ENCODE results near the gene MAD1L1. TPM values are rescaled to one million over a fixed set of nuclear protein-coding genes. Genes with fewer than 3 reads are reported as not detected.

Gene MAD1L1
- total RNA-seq, 1 donor from 2014 or later = 55.0 TPM

DNA sequence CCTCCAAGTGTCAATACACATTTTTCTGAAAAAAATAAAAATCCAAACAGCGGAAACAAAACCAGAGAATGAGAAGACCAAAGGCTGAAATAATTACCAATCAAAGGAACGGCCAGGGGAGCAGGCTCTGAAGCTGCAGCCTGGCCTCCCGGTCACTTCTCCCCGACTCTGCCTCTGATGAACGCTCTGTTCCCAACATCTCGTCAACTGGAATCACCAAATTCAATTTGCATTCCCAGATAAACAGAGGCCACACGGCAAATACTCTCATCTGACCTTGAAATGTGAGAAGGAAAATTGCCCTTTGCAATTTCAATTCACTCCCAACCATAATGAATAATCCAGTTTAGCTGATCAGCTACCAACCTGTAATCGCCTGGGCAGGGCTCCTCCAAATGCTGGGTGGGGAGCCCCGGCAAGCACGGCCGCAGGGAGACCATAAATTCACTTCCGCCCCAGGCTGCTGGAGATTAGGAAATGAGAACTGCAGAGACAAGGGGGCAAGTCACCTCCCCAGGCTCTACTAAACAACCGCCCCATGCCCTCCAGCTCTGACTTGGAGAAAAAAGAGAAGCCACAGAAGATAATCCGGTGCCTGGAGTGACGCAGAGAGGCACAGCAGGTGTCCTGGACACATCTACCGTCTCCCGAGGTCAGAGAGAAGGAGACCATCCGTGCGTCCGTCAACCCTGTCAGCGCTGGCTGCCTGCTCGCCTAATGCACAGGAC is 153.2 kb downstream of the MAD1L1 start:
- no peak for DNase-seq (ENCODE audit: low spot score)
- Mint-ChIP-seq H3K36me3 (ENCODE audit: low read depth) (no peaks in the 10 kb centered on the region), H3K27me3 (ENCODE audit: low read depth) (no peaks in the 10 kb centered on the region), H3K9me3 (no peaks in the 10 kb centered on the region), H3K27ac (no peak overlapping the region), H3K4me1 (ENCODE audit: low read depth) (peaks cover 3% of the 10 kb centered on the region), H3K4me3 (ENCODE audit: low read depth) (no peak overlapping the region)
- intact Hi-C loops (cut with micrococcal nuclease) = no loop called here

DNA sequence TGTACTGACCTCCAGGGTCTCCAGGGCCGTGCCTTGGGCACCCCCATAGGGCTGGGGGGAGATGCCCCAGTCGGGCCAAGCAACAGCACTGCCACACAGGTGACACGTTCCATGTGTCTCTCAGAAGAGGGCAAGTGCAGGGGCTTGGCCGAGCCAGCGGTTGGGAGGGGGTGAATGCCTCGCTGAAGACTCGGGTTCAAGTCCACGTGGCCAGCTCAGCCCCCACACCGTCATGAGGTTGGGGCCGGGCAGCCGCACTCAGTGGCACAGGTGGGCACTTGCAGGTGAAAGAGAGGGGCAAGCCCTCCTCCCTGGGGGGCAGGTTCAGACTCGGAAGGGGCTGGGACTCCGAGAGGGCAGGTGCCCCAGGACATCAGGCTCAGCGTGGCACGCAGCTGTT is 153.8 kb downstream of the MAD1L1 start:
- no peak for DNase-seq (ENCODE audit: low spot score)
- intact Hi-C loops (cut with micrococcal nuclease) = no loop called here
- H3K27me3 Mint-ChIP-seq (ENCODE audit: low read depth) = no peaks in the 10 kb centered on the region
- no peaks in the 10 kb centered on the region for H3K36me3 Mint-ChIP-seq (ENCODE audit: low read depth)
- no peak overlapping the region for H3K4me3 Mint-ChIP-seq (ENCODE audit: low read depth)
- no peaks in the 10 kb centered on the region for H3K9me3 Mint-ChIP-seq
- peaks cover under 1% of the 10 kb centered on the region for H3K4me1 Mint-ChIP-seq (ENCODE audit: low read depth)
- H3K27ac Mint-ChIP-seq = no peak overlapping the region

DNA sequence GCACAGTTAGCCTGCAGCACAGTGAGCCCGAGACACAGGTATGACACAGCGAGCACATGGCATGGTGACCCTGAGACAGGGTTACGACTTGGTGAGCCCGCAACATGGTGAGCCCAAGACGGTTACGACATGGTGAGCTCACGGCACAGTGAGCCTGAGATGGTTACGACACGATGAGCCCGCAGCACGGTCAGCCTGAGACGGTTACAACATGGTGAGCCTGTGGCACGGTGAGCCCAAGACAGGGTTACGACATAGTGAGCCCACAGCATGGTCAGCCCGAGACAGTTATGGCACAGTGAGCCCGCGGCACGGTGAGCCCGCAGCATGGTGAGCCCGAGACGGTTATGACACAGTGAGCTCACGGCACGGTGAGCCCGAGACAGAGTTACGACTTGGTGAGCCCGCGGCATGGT is 156.1 kb downstream of the MAD1L1 start:
- intact Hi-C loops (cut with micrococcal nuclease) = no loop called here
- Mint-ChIP-seq H3K4me1 (ENCODE audit: low read depth) (peaks cover 1% of the 10 kb centered on the region), H3K27me3 (ENCODE audit: low read depth) (no peaks in the 10 kb centered on the region), H3K9me3 (no peaks in the 10 kb centered on the region), H3K36me3 (ENCODE audit: low read depth) (no peaks in the 10 kb centered on the region), H3K27ac (no peak overlapping the region), H3K4me3 (ENCODE audit: low read depth) (no peak overlapping the region)
- DNase-seq (ENCODE audit: low spot score) = no peak

DNA sequence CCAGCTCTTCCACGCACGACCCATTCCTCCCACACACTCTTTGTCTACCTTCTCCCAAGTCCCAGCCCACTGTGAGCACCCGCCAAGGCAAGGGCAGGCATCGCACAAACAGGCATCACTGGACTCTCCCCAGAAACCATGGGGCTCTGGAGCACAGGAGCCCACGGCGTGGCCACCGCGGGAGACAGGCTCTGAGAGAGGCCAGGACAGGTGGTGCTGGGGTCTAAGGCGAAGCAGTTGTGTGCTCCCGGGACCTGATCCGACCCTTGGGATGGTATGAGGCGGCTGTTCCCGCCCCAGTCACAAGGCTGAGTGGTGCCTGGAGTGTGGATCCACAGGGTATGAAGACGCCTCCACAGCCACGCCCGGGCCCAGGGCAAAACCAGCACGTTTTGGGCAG is 156.9 kb downstream of the MAD1L1 start:
- no peaks in the 10 kb centered on the region for H3K27me3 Mint-ChIP-seq (ENCODE audit: low read depth)
- no peaks in the 10 kb centered on the region for H3K36me3 Mint-ChIP-seq (ENCODE audit: low read depth)
- intact Hi-C loops (cut with micrococcal nuclease) = no loop called here
- DNase-seq (ENCODE audit: low spot score) = no peak
- no peak overlapping the region for H3K27ac Mint-ChIP-seq
- H3K4me3 Mint-ChIP-seq (ENCODE audit: low read depth) = no peak overlapping the region
- peaks cover 1% of the 10 kb centered on the region for H3K4me1 Mint-ChIP-seq (ENCODE audit: low read depth)
- H3K9me3 Mint-ChIP-seq = no peaks in the 10 kb centered on the region

DNA sequence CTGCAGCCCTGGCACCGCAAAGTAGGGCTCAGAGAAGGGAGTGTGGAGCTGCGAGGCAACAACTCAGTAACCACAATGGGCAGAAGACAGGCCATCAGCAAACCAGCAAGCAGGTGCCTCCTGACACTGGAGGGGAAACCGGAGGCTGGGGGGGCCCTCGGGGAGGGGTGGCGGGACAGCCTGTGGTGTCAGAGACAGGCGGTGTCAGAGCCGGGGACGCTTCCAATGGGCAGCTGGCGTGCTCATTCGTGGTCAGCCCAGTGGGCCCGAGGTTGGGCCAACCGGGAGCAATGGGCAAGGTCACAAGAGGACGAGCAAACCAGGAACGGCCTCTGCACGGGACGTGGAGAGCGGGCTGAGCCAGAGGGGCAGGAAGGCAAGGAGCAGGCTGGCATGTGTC is 158.1 kb downstream of the MAD1L1 start:
- intact Hi-C loops (cut with micrococcal nuclease) = no loop called here
- H3K4me1 Mint-ChIP-seq (ENCODE audit: low read depth) = peaks cover 1% of the 10 kb centered on the region
- no peaks in the 10 kb centered on the region for H3K36me3 Mint-ChIP-seq (ENCODE audit: low read depth)
- no peaks in the 10 kb centered on the region for H3K9me3 Mint-ChIP-seq
- no peaks in the 10 kb centered on the region for H3K27me3 Mint-ChIP-seq (ENCODE audit: low read depth)
- H3K4me3 Mint-ChIP-seq (ENCODE audit: low read depth) = no peak overlapping the region
- DNase-seq (ENCODE audit: low spot score) = no peak
- no peak overlapping the region for H3K27ac Mint-ChIP-seq

DNA sequence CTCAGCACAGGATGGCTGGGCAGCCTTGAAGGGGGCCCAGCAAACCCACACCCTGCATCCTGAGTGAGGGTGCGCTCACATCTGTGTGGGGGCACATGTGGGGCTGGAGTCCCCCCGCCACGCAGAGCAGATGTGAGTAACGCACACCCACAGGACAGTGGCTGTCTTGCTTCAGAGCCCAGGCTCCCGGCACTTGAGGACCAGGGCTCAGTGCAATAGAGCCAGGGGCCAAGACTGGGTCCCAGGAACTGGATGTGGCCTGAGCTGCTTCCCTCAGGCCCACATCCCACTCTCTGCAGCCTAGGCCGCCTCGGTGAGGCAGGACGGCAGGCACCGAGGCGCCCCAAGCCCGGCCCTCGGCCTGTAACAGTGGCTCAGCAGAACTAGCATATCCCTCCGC is 159.9 kb downstream of the MAD1L1 start:
- H3K27ac Mint-ChIP-seq = no peak overlapping the region
- intact Hi-C loops (cut with micrococcal nuclease) = no loop called here
- H3K27me3 Mint-ChIP-seq (ENCODE audit: low read depth) = no peaks in the 10 kb centered on the region
- H3K4me1 Mint-ChIP-seq (ENCODE audit: low read depth) = peaks cover 1% of the 10 kb centered on the region
- no peaks in the 10 kb centered on the region for H3K9me3 Mint-ChIP-seq
- DNase-seq (ENCODE audit: low spot score) = no peak
- H3K36me3 Mint-ChIP-seq (ENCODE audit: low read depth) = peaks cover under 1% of the 10 kb centered on the region
- no peak overlapping the region for H3K4me3 Mint-ChIP-seq (ENCODE audit: low read depth)

DNA sequence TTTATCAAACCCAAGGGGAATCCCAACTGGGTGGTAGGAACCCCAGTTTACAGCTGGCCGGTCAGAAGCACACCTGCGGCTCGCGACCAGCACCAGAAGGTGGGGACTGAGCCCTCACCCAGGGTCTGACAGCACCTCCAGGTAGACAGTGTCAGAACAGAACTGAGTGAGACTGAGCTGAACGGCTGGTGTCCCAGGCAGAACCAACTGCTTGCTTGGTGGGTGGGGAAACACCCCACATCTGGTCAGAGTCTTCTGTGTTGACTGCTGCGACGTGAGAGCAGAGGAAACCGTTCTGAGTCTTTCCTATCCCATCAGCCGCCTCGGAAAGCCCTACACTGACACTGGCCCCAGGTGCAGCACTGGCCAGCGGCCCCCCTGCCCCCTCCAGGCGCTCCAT is 160.7 kb downstream of the MAD1L1 start:
- H3K27me3 Mint-ChIP-seq (ENCODE audit: low read depth) = no peaks in the 10 kb centered on the region
- peaks cover 2% of the 10 kb centered on the region for H3K36me3 Mint-ChIP-seq (ENCODE audit: low read depth)
- H3K4me3 Mint-ChIP-seq (ENCODE audit: low read depth) = no peak overlapping the region
- intact Hi-C loops (cut with micrococcal nuclease) = no loop called here
- peaks cover 1% of the 10 kb centered on the region for H3K4me1 Mint-ChIP-seq (ENCODE audit: low read depth)
- H3K27ac Mint-ChIP-seq = no peak overlapping the region
- no peaks in the 10 kb centered on the region for H3K9me3 Mint-ChIP-seq
- no peak for DNase-seq (ENCODE audit: low spot score)

DNA sequence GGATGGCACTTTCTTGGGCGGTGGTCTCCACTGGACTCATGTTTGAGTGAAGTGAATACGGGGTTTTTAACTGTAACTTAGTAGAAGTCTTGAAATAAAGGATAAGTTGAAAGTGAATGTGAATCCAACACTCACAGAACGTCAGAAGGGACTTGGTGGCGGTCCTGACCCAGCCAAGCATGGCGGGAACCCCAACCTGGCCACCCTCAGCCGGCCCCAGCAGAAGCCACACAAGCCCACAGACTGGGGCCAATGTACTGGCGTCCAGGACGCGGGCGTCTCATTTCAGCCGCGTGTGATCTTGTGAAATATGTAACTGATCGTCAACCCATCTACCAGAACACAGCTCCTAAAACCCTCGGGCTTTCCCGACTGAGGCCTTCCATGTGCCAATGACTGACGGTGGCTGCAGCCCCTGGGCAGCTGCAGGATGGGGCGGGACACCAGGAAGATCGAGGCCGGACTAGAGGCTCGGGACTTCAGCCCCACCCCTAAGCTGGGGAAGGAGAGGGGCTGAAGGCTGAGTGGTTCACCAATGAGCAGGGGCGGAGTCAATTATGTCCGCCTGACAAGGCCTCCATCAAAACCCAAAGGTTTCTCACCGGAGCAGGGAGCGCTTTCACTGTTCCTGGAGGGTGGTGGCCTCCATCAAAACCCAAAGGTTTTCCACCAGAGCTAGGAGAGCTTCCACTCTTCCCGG is 161.5 kb downstream of the MAD1L1 start:
- intact Hi-C loops (cut with micrococcal nuclease) = no loop called here
- DNase-seq (ENCODE audit: low spot score) = no peak
- no peak overlapping the region for H3K4me3 Mint-ChIP-seq (ENCODE audit: low read depth)
- no peaks in the 10 kb centered on the region for H3K27me3 Mint-ChIP-seq (ENCODE audit: low read depth)
- H3K9me3 Mint-ChIP-seq = no peaks in the 10 kb centered on the region
- H3K27ac Mint-ChIP-seq = no peak overlapping the region
- peaks cover 4% of the 10 kb centered on the region for H3K4me1 Mint-ChIP-seq (ENCODE audit: low read depth)
- H3K36me3 Mint-ChIP-seq (ENCODE audit: low read depth) = peaks cover 2% of the 10 kb centered on the region

DNA sequence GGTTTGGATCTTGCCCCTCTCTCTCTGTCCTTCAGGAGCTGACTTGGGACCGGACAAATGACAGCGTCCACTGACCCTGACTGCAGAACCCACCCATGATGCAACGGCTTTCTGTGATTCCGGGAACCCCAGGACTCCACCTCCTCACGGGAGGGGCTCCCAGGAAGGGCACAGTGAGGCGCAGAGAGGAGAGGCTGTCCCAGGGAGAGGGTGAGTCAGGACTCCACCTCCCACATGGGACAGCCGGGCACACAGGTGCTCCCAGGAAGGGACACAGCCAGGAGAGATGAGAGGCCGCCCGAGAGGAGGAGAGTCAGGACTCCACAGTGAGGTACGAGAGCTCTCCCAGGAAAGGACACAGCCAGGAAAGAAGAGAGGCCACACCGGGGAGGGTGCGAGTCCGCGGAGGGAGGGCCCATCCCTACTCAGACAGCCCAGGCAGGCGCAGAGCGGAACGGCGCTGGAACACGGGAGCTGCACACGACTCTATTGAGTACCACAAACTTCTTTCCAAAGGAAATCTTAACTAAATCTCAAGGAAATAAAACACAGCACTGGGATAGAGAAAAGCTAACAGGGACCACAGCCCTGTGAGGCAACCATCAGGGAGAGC is 162.5 kb downstream of the MAD1L1 start:
- Mint-ChIP-seq H3K27ac (no peak overlapping the region), H3K4me1 (ENCODE audit: low read depth) (peaks cover 5% of the 10 kb centered on the region), H3K36me3 (ENCODE audit: low read depth) (peaks cover 2% of the 10 kb centered on the region), H3K4me3 (ENCODE audit: low read depth) (no peak overlapping the region), H3K27me3 (ENCODE audit: low read depth) (no peaks in the 10 kb centered on the region), H3K9me3 (no peaks in the 10 kb centered on the region)
- intact Hi-C loops (cut with micrococcal nuclease) = no loop called here
- DNase-seq (ENCODE audit: low spot score) = no peak

DNA sequence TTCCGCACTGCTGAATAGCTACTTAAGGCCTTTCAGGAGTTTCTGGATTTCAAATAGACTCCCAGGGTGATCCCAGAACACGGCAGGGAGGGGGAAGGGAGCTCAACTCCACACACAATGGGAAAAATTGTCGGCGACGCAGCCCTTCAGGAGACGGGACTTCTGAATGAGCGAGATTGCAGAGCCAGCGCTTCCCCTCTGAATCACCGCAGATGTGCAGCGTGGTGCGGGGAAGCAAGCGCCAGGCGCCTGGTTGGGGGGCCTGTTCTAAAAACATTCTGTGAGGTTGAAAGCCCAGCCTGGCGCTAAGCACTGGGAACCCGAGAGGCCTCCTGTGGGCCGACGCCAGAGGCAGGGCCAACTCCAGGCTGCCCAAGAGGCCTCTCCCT is 163.3 kb downstream of the MAD1L1 start:
- H3K9me3 Mint-ChIP-seq = no peaks in the 10 kb centered on the region
- H3K4me1 Mint-ChIP-seq (ENCODE audit: low read depth) = peaks cover 5% of the 10 kb centered on the region
- intact Hi-C loops (cut with micrococcal nuclease) = no loop called here
- no peak overlapping the region for H3K4me3 Mint-ChIP-seq (ENCODE audit: low read depth)
- no peak overlapping the region for H3K27ac Mint-ChIP-seq
- peaks cover 2% of the 10 kb centered on the region for H3K36me3 Mint-ChIP-seq (ENCODE audit: low read depth)
- DNase-seq (ENCODE audit: low spot score) = no peak
- no peaks in the 10 kb centered on the region for H3K27me3 Mint-ChIP-seq (ENCODE audit: low read depth)

DNA sequence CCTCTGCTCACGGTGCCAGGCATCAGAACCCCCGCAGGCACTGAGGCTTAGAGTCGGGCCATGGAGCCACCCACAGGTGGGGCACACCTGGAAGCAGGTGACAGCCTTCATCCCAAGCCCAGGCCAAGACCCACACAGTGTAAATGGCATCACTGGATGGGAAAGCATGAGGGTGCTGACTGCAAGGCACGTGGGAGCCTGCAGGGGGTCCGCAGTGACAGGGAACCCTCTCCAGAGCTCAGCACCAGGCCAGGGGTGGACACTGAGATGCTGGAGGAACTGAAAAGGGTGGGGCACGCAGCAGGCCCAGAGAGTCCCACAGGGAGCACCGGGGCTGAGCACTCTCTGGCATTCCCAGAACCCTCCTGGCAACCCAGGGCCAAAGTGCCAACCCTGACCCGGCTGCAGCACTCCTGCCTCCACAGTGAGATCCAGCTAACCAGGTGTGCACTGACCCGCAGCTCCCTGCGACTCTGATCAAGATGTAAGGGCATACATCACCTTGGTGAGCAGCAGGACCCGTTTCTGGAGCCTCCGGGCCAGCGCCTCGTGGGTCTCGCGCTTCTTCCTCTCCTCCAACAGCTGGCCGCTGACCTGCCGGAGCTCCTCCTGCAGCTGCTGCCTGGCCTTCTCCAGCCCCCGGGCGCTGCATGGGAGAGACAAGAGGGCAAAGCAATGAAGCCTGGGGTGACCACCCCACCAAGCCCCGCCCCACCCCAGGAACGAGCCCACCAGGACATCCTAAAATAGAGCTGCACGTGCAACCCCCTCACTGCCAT is 163.9 kb downstream of the MAD1L1 start:
- Mint-ChIP-seq H3K4me3 (ENCODE audit: low read depth) (no peak overlapping the region), H3K9me3 (no peaks in the 10 kb centered on the region), H3K27ac (no peak overlapping the region), H3K4me1 (ENCODE audit: low read depth) (peaks cover 5% of the 10 kb centered on the region), H3K27me3 (ENCODE audit: low read depth) (no peaks in the 10 kb centered on the region), H3K36me3 (ENCODE audit: low read depth) (peaks cover 2% of the 10 kb centered on the region)
- intact Hi-C loops (cut with micrococcal nuclease) = no loop called here
- DNase-seq (ENCODE audit: low spot score) = no peak

DNA sequence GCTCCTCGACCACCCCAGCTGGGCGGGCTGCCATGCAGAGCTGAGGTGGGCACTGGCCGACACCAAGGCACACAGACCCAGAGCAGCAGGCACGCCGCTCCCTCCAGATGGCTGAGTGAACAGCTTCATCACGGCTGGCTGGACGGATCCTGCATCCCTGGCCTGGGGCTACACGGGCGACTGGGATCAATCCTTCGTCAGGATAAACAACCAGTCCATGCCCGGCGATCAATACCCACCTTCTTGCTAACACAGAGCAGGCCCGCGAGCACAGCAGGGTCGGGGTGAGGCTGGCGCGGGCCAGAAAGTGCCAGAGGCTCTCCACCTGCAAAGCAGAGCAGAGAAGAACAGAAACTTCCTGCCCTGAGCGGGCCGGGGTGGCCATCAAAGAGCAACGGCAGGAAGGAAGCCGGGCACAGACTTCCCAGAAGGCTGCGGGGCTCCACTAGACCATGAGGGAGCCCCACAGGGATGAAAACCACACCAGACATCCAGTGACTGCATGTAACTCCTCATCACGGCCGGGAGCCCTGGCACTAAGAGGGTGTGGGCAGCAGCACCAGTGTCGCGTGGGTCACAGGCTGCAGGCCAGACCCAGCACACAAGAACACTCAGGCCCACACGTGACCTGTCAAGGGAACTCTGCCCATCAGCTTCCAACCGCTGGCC is 166.4 kb downstream of the MAD1L1 start:
- Mint-ChIP-seq H3K4me3 (ENCODE audit: low read depth) (peak overlapping the region; percentile 2), H3K36me3 (ENCODE audit: low read depth) (peaks cover 7% of the 10 kb centered on the region), H3K4me1 (ENCODE audit: low read depth) (peaks cover 4% of the 10 kb centered on the region), H3K9me3 (no peaks in the 10 kb centered on the region), H3K27ac (peak overlapping the region; percentile 58), H3K27me3 (ENCODE audit: low read depth) (no peaks in the 10 kb centered on the region)
- intact Hi-C loops (cut with micrococcal nuclease) = no loop called here
- DNase-seq (ENCODE audit: low spot score) = no peak

Measured in activated T-helper 2 cell treated with anti-CD3 and anti-CD28 coated beads, Interferon-gamma antibody, Interleukin-2, Interleukin-4, amounts not matched to agents 10 μg/mL and 5 μg/mL and 100 μg/mL, durations not matched to agents 14 hours and 24 hours and 36 hours (primary cell).